NCI-H1105 (cell line): ENCODE measurements around the gene GLI3.

Experiments used
- DNase-seq: peaks from one replicate; lab custom pipeline; 2025; lab: John Stamatoyannopoulos, UW

The GLI3 gene

DNA sequence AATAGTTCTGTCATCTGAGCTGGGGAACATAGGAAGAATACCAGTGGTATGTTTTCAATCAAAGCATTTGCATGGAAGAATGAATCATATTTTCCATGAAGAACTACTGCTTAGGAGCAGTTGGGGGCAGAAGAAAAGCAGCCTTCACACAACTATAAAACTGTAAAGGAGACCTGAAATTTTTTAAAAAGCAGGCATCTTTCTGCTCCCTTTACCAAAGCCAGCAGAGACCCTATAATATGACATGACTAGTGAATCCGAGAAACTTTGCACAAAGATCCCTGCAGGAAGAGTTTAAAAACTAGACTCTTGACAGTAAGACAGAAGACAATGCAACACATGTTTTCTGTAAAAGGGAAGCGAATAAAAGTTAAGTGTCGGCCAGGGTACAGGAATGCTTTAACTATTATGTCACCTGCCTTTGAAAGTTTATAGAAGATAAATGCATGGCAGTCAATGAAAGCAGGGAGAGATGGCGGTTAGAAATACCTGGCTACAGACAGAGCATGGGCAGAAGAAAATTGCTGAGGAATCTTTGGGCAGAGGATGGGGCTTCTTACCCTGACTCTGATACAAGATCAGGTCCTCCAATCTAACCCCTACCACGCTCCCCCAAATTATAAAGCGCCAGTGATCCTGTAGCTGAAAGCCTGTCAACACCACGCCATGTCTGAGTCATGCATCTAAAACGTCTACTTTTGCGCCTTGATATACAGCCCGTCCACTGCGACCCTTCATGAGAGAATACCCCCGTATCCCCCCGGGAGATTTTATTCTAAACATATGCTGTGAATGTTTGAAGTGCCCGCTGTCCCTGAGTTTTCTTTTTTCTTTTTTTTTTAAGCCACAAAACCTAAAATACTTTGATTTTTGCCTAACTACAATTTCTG, 93.1 kb downstream of the GLI3 start:
- no peak for DNase-seq

GRCh38 chr7:42142089-42142488, 94.9 kb downstream of the GLI3 start:
- DNase-seq, result no peak

DNA sequence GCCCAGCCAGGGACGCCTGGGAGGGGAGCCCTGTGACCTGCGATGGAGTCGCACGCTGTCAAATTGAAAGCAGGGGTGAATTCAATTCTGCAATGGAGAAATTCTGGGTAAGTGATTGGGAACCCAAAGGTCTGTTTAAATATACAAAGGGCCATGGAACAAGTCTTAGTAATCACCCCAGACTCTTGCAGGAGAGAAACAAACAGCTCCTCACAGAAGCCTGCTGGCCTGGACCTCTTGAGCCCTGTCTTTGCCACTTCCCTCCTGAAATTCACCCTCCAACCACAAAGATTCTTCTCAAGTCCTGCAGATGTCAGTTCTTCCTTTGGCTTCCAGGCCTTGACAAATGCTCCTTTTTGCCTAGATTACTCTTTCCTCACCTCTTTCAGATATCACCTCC, 97.3 kb downstream of the GLI3 start:
- no peak for DNase-seq

DNA sequence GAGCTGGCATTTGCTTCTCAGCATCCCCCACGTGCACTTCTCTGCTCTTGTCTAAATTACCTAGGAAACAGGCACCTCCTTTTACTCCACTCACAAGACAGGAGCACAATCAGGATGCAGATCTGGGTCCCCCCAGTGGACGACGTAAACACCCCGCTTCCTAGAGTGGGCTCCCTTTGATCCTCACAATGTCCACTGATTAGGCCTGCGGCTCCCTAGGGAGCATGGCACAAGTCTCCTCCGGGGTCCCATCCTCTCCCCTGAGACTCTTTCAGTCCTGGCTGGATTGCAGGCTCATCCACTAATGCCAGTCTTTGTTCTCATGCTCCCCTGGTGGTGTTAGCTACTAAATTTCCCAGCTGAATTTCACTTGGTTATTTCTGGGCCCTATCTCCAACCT, 98.3 kb downstream of the GLI3 start:
- no peak for DNase-seq

DNA sequence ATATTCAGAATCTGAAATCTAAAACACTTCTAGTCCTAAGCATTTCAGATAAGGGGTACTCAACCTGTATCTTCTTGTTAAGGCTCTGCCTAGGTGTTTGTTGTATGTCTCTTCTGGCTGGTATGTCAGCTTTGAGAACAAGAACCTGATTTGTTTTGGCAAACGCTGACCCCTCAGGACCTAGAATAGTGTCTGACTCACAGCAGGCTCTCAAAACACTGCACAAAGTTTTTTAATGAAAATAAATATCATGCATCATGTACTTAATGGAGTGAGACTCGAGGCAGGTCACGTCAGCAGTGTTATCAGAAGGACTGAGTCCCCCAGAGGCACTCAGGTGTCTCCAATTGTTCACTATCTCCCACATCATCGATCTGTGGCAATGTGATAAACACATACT, 99.1 kb downstream of the GLI3 start:
- DNase-seq, result no peak

DNA sequence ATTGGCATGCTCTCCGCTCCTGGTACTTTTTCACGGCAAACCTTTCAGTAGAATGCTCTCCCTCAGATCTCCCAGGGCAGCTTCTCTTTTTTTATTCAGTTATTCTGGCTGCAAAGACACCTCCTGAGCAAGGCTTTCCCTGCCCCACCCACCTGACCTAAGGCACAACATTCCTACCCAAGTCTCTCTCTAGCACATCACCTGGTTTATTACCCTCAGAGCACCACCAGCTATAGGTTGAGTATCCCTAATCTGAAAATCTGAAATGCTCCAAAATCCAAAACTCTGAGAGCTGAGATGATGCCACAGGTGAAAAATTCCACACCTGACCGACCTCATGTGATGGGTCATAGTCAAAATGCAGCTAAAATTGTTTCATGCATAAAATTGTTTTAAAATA, 99.6 kb downstream of the GLI3 start:
- no peak for DNase-seq

DNA sequence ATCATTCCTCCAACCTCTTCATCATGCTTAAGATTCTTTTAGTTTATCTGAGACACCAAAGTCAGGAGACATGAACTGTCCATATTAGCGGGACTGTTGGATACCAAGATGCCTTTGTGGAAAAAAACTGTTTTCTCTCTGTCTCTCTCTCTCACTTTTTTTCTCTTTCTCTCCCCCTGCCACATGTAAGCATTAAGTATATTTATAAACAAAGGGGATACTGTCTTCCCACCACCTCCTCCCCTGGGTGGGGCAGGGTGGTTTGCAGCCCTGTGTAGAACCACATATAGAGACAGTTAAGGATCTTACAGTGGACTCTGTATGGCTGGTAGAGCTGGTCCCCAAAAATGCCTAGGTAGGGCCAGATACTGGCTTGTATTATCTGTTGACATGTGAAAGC, 101.3 kb downstream of the GLI3 start:
- DNase-seq, result no peak

DNA sequence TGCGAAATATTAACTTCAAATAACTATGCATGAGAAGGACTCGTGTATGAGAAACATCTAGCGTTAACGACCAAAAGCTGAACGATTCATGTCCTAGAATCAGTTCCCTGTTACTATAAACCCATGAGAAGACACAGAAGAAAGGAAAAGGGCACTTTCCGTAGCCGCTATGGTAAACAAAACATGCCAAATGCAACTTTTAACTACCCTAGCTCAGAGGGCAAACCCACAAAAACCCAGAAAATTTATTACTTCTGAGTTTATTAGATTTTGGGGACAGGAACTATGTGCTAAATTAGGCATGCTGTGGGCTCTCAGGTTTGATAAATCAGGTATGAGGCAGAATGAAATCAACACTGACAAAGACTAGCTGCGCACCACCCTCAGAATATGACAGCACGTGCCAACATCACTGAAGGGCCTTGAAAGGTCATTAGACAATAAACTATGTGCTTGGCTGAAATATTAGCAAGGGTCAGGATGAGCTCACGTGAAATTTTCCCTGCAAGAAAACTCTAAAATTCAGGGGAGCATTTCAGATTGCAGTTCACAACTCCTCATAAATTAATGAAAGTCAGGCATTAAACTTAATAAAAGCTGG, 102.6 kb downstream of the GLI3 start:
- no peak for DNase-seq

GRCh38 chr7:42133321-42133720, 103.7 kb downstream of the GLI3 start:
- DNase-seq, result no peak

- no peak for DNase-seq
These were observed 108.3 kb downstream of the GLI3 start for GRCh38 chr7:42128703-42129102.

DNA sequence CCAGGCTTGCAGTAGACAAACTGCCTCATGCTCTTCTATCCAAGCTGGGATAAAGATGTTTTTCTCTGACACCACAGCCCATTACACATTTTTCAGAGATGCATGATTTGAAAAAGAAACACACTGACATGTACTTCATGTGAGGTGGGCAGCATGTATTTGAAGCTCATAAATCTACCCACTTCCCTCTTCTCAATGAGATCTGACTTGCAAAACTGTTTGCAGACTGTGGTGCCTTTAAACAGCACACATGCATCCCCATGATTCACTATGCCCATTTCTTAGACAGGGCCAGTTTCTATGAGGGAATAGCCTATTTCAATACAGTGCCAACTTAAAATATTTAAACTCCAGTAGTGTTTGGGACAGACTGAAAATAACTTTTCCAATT, 109.8 kb downstream of the GLI3 start:
- DNase-seq, result no peak

GRCh38 chr7:42126475-42127231, 110.4 kb downstream of the GLI3 start:
- no peak for DNase-seq

GRCh38 chr7:42125321-42125720, 111.7 kb downstream of the GLI3 start:
- no peak for DNase-seq

GRCh38 chr7:42123716-42124115, 113.3 kb downstream of the GLI3 start:
- no peak for DNase-seq

- DNase-seq, result no peak
These were observed 116.8 kb downstream of the GLI3 start for GRCh38 chr7:42120191-42120590.

- DNase-seq, result no peak
These were observed 119.8 kb downstream of the GLI3 start for GRCh38 chr7:42117201-42117600.

DNA sequence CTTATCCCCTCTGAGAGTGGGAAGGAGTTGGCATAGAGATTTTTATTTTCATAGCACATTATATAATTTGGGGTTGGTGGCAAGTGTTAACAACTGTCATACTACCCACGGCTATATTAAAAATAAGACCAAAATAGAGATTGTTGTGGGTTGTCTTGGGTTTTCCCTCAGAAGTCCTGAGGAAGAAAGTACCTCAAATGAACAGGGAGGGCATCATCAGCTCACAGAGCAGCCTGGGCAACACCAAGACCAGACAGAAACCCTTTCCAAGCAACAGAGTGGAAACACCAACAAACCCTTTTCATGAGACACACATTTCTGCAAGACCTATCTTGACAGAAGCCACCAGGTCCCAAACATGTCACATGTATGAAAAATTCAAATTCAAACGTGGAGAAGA, 121.2 kb downstream of the GLI3 start:
- no peak for DNase-seq

- DNase-seq, result no peak
These were observed 126.7 kb downstream of the GLI3 start for GRCh38 chr7:42110333-42110732.

- no peak for DNase-seq
These were observed 128.0 kb downstream of the GLI3 start for GRCh38 chr7:42108803-42109528.

DNA sequence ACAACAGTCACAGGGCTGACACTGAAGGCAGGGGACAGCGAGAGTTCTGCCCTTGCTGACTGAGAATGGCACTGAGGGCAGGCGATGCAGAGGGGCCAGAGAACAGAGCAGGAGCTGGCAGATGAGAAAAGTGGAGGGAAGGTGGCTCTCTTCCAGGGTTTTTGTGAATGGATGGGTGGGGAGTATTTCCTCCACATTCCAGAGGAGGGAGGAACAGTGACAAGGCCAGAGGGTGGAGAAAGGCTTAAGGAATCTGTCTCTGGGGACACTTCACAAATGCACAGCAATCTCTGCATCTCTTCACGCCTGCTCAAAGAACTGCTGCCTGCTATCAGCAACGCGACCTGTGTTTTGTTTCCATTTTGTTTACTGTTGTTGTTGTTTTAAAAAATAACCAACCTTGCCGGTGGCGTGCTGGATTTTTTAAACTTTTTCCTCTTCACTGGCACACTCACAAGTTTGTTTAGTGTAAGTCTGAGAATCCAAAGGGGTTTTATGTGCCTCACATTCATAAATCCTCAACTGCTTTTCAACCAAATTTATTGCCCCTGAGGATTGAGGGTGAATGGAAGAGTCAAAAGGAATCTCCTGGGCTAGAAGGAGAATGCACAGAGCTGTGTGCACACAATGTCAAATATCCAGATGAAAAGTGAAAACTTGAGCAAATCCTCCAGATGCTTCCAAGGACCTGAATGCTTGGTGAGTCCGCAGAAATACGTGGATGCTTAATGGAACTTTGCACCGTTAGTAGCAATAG, 129.3 kb downstream of the GLI3 start:
- DNase-seq, result no peak

GRCh38 chr7:42106562-42106961, 130.4 kb downstream of the GLI3 start:
- DNase-seq, result no peak
